DMS114 treated with DMSO at 0.1 percent for 48 hours (cell line): ENCODE results near the gene SUV39H1.
A peak's percentile ranks its signal among the peaks of the same experiment; 100 is the strongest.

Source experiments
- DNase-seq: peaks from one replicate; lab custom pipeline; 2025; ENCODE audit not compliant: unreplicated experiment; lab: John Stamatoyannopoulos, UW

The SUV39H1 gene

GRCh38 chrX:48713847-48714246 lies 17.3 kb downstream of the SUV39H1 start:
- no peak for DNase-seq

- DNase-seq = no peak
Measured at GRCh38 chrX:48714573-48714972, 18.0 kb downstream of the SUV39H1 start.

- DNase-seq = no peak
Measured at GRCh38 chrX:48715072-48715471, 18.5 kb downstream of the SUV39H1 start.

GRCh38 chrX:48715876-48716502 lies 19.5 kb downstream of the SUV39H1 start:
- no peak for DNase-seq

- DNase-seq = no peak
Measured at GRCh38 chrX:48719958-48720357, 23.4 kb downstream of the SUV39H1 start.

GRCh38 chrX:48720577-48721250 lies 24.2 kb downstream of the SUV39H1 start:
- DNase-seq = no peak

- no peak for DNase-seq
Measured at GRCh38 chrX:48721916-48722315, 25.4 kb downstream of the SUV39H1 start.

- no peak for DNase-seq
Measured at GRCh38 chrX:48726596-48726995, 30.1 kb downstream of the SUV39H1 start.

- no peak for DNase-seq
Measured at GRCh38 chrX:48728653-48729052, 32.1 kb downstream of the SUV39H1 start.

GRCh38 chrX:48736303-48736702 lies 39.8 kb downstream of the SUV39H1 start:
- DNase-seq = no peak

- DNase-seq = no peak
Measured at GRCh38 chrX:48736878-48737212, 40.3 kb downstream of the SUV39H1 start.

- DNase-seq = peak; percentile 94
Measured at GRCh38 chrX:48737213-48737938, 40.8 kb downstream of the SUV39H1 start.

- DNase-seq = no peak
Measured at GRCh38 chrX:48737940-48738339, 41.4 kb downstream of the SUV39H1 start.

GRCh38 chrX:48741834-48742233 lies 45.3 kb downstream of the SUV39H1 start:
- no peak for DNase-seq

GRCh38 chrX:48745222-48745621 lies 48.7 kb downstream of the SUV39H1 start:
- no peak for DNase-seq

GRCh38 chrX:48747415-48748016 lies 51.0 kb downstream of the SUV39H1 start:
- no peak for DNase-seq

- no peak for DNase-seq
Measured at GRCh38 chrX:48749182-48749581, 52.6 kb downstream of the SUV39H1 start.

- DNase-seq = no peak
Measured at GRCh38 chrX:48751343-48751742, 54.8 kb downstream of the SUV39H1 start.

- DNase-seq = no peak
Measured at GRCh38 chrX:48752498-48752897, 56.0 kb downstream of the SUV39H1 start.

- no peak for DNase-seq
Measured at GRCh38 chrX:48753708-48754228, 57.2 kb downstream of the SUV39H1 start.

- no peak for DNase-seq
Measured at GRCh38 chrX:48754238-48754637, 57.7 kb downstream of the SUV39H1 start.
